Smooth muscle cell (in vitro differentiated cells): Measurements from ENCODE around the gene TMTC1. TPM values are rescaled to one million over a fixed set of nuclear protein-coding genes. Genes with fewer than 3 reads are reported as not detected.
A peak's percentile ranks its signal among the peaks of the same experiment; 100 is the strongest.

ENCODE experiments used
- DNase-seq: peaks from one replicate; lab custom pipeline; 2025; ENCODE audit not compliant: unreplicated experiment; lab: John Stamatoyannopoulos, UW
- H2AFZ ChIP-seq: fragments of 200-600 bp; sonication (generic); 2 replicates; pipeline ENCODE4 v1.6.0; 2016; ENCODE audit warnings: antibody characterized with exemption, low read depth, mild to moderate bottlenecking
- H3F3A ChIP-seq: fragments of 200-600 bp; sonication (generic); 2 replicates; pipeline ENCODE4 v1.6.0; 2017; ENCODE audit warnings: antibody characterized with exemption, low read depth
- H3K27ac ChIP-seq: fragments of 200-600 bp; sonication (generic); 2 replicates; pipeline ENCODE4 v1.5.1; 2016; ENCODE audit warnings: low read depth, mild to moderate bottlenecking
- H3K27me3 ChIP-seq: fragments of 200-600 bp; sonication (generic); 2 replicates; pipeline ENCODE4 v1.6.1; 2016; ENCODE audit warnings: low read depth, mild to moderate bottlenecking
- H3K36me3 ChIP-seq: fragments of 200-600 bp; sonication (generic); 2 replicates; pipeline ENCODE4 v1.5.1; 2016; ENCODE audit warnings: low read depth
- H3K4me1 ChIP-seq: fragments of 200-600 bp; sonication (generic); 2 replicates; pipeline ENCODE4 v1.5.1; 2016; ENCODE audit warnings: low read depth
- H3K4me2 ChIP-seq: fragments of 200-600 bp; sonication (generic); 2 replicates; pipeline ENCODE4 v1.6.0; 2016; ENCODE audit warnings: mild to moderate bottlenecking
- H3K4me3 ChIP-seq: fragments of 200-600 bp; sonication (generic); 2 replicates; pipeline ENCODE4 v1.5.1; 2016; ENCODE audit warnings: mild to moderate bottlenecking
- H3K79me2 ChIP-seq: fragments of 200-600 bp; sonication (generic); 2 replicates; pipeline ENCODE4 v1.6.0; 2016; ENCODE audit warnings: low read depth, mild to moderate bottlenecking
- H3K9ac ChIP-seq: fragments of 200-600 bp; sonication (generic); 2 replicates; pipeline ENCODE4 v1.6.0; 2016; ENCODE audit warnings: low read depth
- H3K9me3 ChIP-seq: fragments of 200-600 bp; sonication (generic); replicated peaks from 2 replicates; pipeline ENCODE4 v1.5.1; 2016; ENCODE audit warnings: low read depth
- H4K20me1 ChIP-seq: fragments of 200-600 bp; sonication (generic); 2 replicates; pipeline ENCODE4 v1.6.0; 2016; ENCODE audit warnings: low read depth
- CTCF ChIP-seq: fragments of 200-600 bp; sonication (generic); IDR thresholded peaks from 2 replicates; pipeline ENCODE4 v1.5.1; 2017; ENCODE audit warnings: borderline replicate concordance, mild to moderate bottlenecking, antibody characterized with exemption; ENCODE audit not compliant: insufficient read depth, poor library complexity, severe bottlenecking
- WGBS: methylation state at CpG from one replicate; pipeline ENCODE4 v1.1.7; 2016; ENCODE audit warnings: low lambda C conversion rate; 5-methylcytosine and 5-hydroxymethylcytosine counted together
- polyA plus RNA-seq: library from polyadenylated mRNA; unstranded; fragments of >200 nt; fragmentation: Nextera tagmentation; extraction: Ambion mirVana; gene quantifications from 2 replicates; pipeline ENCODE4 v1.2.1, GENCODE V29; 2016
- total RNA-seq: library from RNA; depleted of rRNA; stranded (reverse); fragments of >200 nt; gene quantifications from 2 replicates; pipeline ENCODE4 v1.2.3, GENCODE V29; 2014

The TMTC1 gene
- total and polyA plus RNA-seq, 2 experiments from 2014 or later, result 3.5 to 8.7 TPM

- 81% methylated on average over 3 of the region's 3 CpGs for WGBS
- Histone ChIP-seq H3K4me3 (no peak overlapping the region), H3K4me2 (no peak overlapping the region), H4K20me1 (no peaks in the 10 kb centered on the region), H3K27ac (no peak overlapping the region), H2AFZ (no peak overlapping the region), H3K36me3 (no peaks in the 10 kb centered on the region), H3K79me2 (no peaks in the 10 kb centered on the region), H3K4me1 (no peaks in the 10 kb centered on the region), H3K9me3 (no peaks in the 10 kb centered on the region), H3K9ac (no peak overlapping the region), H3F3A (peaks cover 3% of the 10 kb centered on the region), H3K27me3 (no peaks in the 10 kb centered on the region)
- no peak for DNase-seq
- TF ChIP-seq CTCF, result no peak
Observed at GRCh38 chr12:29552994-29553748, 230.6 kb downstream of the TMTC1 start.

DNA sequence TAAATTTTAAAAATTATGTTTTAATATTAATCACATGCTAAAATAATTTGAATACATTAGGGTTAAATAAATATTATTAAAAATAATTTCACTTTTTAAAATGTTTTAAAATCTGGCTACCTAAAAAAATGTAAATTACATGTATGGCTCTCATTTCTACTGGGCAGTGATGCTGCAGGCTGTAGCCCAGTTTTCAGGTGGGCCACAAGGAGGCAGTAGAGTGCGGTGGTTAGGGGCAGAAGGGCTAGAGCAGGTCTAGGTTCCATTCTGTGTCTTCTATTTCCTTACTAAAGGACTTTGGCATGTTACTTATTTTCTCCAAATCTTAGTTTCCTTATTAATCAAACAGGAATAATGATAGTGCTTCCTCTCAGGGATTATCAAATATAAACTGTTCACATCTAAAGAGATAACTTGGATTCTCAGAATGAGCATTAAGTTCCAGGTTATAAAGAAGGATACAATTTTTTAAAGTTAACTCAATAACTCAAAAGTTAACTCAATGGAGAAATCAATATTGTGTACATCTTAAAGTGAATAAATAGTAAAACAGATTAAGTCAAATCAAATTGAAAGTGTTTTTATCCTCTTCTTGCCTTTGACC lies 231.3 kb downstream of the TMTC1 start:
- Histone ChIP-seq H2AFZ (no peak overlapping the region), H4K20me1 (no peaks in the 10 kb centered on the region), H3F3A (peaks cover 3% of the 10 kb centered on the region), H3K4me2 (no peak overlapping the region), H3K4me3 (no peak overlapping the region), H3K27ac (no peak overlapping the region), H3K9ac (no peak overlapping the region), H3K79me2 (no peaks in the 10 kb centered on the region), H3K4me1 (no peaks in the 10 kb centered on the region), H3K27me3 (no peaks in the 10 kb centered on the region), H3K9me3 (no peaks in the 10 kb centered on the region), H3K36me3 (no peaks in the 10 kb centered on the region)
- TF ChIP-seq CTCF, result peak; percentile 99
- WGBS, result 4% methylated on average over 1 of the region's 1 CpG
- no peak for DNase-seq

DNA sequence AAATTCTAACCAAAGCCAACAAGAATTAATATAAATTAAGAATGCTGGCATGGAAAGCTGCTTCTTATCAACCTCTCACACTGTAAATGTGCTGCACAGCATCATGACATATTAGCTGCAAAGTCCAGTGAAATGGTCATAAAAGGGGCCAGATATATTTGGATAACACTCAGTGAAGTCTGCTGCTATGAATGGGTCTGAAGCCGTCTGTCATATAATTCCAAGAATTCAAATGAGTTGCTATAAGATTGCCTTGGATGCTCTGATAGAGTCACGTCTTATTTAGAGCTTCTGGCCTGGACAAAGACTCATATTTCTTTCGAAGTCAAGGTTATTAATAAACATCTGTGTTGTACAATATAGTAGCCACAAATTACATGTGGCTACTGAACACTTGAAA lies 231.9 kb downstream of the TMTC1 start:
- H3K9ac ChIP-seq, result no peak overlapping the region
- WGBS, result 26% methylated on average over 3 of the region's 3 CpGs

More for the DNA sequence above, 231.9 kb downstream of the TMTC1 start:
- no peak for TF ChIP-seq CTCF
- DNase-seq, result no peak
- peaks cover 3% of the 10 kb centered on the region for H3F3A ChIP-seq
- H3K4me3 ChIP-seq, result no peak overlapping the region
- H3K27me3 ChIP-seq, result no peaks in the 10 kb centered on the region
- H3K36me3 ChIP-seq, result no peaks in the 10 kb centered on the region
- no peak overlapping the region for H2AFZ ChIP-seq
- no peaks in the 10 kb centered on the region for H3K9me3 ChIP-seq
- H3K79me2 ChIP-seq, result no peaks in the 10 kb centered on the region
- no peaks in the 10 kb centered on the region for H4K20me1 ChIP-seq
- H3K27ac ChIP-seq, result no peak overlapping the region
- H3K4me2 ChIP-seq, result no peak overlapping the region
- no peaks in the 10 kb centered on the region for H3K4me1 ChIP-seq
